ENCODE measurements around the gene ZNF385D.

Gene ZNF385D

GRCh38 chr3:21620511-21621155 lies 130.4 kb downstream of the ZNF385D start:
- H3K27ac ChIP-seq (ENCODE audit: low read depth, low read length) = no peak overlapping the region
- H3K9ac ChIP-seq (ENCODE audit: low read length) = no peak overlapping the region
- H3K36me3 ChIP-seq (ENCODE audit: control insufficient read depth, insufficient read depth, low read length) = no peaks in the 10 kb centered on the region
- no peaks in the 10 kb centered on the region for H3K27me3 ChIP-seq (ENCODE audit: control insufficient read depth, insufficient read depth, low read length)
- no peaks in the 10 kb centered on the region for H3K4me1 ChIP-seq (ENCODE audit: control insufficient read depth, insufficient read depth, low read length)
- no peak overlapping the region for H3K4me3 ChIP-seq (ENCODE audit: low read length)

DNA sequence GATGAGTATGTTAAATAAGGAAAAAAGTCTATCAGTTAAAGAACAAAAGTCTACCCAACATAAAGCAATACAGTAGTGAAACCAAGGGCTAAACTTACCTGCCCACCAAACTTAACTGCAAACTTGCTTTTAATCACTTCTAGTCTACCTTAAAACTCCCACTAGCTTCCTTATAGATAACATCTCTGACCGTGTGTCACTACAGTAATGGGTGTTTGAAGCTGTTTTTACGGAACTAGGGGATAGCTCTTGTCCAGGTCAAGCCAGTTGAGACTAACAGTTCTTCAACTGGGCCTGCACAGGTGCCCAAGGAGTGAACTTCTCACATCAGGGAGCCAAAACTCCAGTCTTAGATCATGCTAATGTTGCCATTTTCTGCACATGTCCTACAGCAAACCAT lies 132.3 kb downstream of the ZNF385D start:
- Histone ChIP-seq H3K4me3 (ENCODE audit: low read length) (no peak overlapping the region), H3K27ac (ENCODE audit: low read depth, low read length) (no peak overlapping the region), H3K36me3 (ENCODE audit: control insufficient read depth, insufficient read depth, low read length) (no peaks in the 10 kb centered on the region)

GRCh38 chr3:21613372-21614070 lies 137.5 kb downstream of the ZNF385D start:
- H3K36me3 ChIP-seq (ENCODE audit: control insufficient read depth, insufficient read depth, low read length) = no peaks in the 10 kb centered on the region
- H3K27me3 ChIP-seq (ENCODE audit: control insufficient read depth, insufficient read depth, low read length) = no peaks in the 10 kb centered on the region
- H3K9ac ChIP-seq (ENCODE audit: low read length) = no peak overlapping the region
- no peaks in the 10 kb centered on the region for H3K4me1 ChIP-seq (ENCODE audit: control insufficient read depth, insufficient read depth, low read length)
- no peak overlapping the region for H3K27ac ChIP-seq (ENCODE audit: low read depth, low read length)
- H3K4me3 ChIP-seq (ENCODE audit: low read length) = no peak overlapping the region

More for the DNA sequence above, 132.3 kb downstream of the ZNF385D start:
- no peak overlapping the region for H3K9ac ChIP-seq (ENCODE audit: low read length)
- no peaks in the 10 kb centered on the region for H3K27me3 ChIP-seq (ENCODE audit: control insufficient read depth, insufficient read depth, low read length)
- H3K4me1 ChIP-seq (ENCODE audit: control insufficient read depth, insufficient read depth, low read length) = no peaks in the 10 kb centered on the region

DNA sequence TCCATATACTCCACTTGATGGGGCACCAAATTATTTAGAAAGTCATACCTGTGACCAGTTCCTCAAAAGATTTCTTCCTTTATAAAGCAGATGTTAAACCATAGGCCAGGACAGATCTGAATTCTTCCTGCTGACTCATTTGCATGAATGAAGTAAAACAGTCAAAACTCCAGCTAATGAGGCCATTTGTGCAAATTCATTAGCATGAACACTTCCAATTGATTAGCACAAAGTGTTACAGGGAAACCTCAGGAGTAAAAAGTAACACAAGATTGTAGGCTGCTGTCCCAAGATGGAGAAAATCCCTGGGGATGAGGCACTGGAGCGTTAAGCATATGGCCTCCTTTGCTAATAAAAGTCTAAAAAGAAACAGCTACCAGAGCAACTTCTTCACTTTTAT lies 149.8 kb downstream of the ZNF385D start:
- H3K27me3 ChIP-seq (ENCODE audit: control insufficient read depth, insufficient read depth, low read length) = no peaks in the 10 kb centered on the region
- H3K36me3 ChIP-seq (ENCODE audit: control insufficient read depth, insufficient read depth, low read length) = no peaks in the 10 kb centered on the region
- no peak overlapping the region for H3K4me3 ChIP-seq (ENCODE audit: low read length)
- H3K9ac ChIP-seq (ENCODE audit: low read length) = no peak overlapping the region
- H3K4me1 ChIP-seq (ENCODE audit: control insufficient read depth, insufficient read depth, low read length) = no peaks in the 10 kb centered on the region
- no peak overlapping the region for H3K27ac ChIP-seq (ENCODE audit: low read depth, low read length)

DNA sequence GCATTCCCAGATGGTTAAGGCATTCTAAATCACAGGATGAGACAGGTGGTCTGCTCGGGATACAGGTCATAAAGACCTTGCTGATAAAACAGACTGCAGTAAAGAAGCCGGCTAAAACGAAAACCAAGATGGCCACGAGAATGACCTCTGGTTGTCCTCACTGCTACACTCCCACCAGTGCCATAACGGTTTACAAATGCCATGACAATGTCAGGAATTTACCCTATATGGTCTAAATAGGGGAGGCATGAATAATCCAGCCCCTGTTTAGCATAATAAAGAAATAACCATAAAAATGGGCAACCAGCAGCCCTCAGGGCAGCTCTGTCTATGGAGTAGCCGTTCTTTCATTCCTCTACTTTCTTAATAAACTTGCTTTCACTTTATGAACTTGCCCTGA lies 151.1 kb downstream of the ZNF385D start:
- Histone ChIP-seq H3K4me3 (ENCODE audit: low read length) (no peak overlapping the region), H3K9ac (ENCODE audit: low read length) (no peak overlapping the region), H3K4me1 (ENCODE audit: control insufficient read depth, insufficient read depth, low read length) (no peaks in the 10 kb centered on the region), H3K27me3 (ENCODE audit: control insufficient read depth, insufficient read depth, low read length) (no peaks in the 10 kb centered on the region), H3K36me3 (ENCODE audit: control insufficient read depth, insufficient read depth, low read length) (no peaks in the 10 kb centered on the region), H3K27ac (ENCODE audit: low read depth, low read length) (no peak overlapping the region)

DNA sequence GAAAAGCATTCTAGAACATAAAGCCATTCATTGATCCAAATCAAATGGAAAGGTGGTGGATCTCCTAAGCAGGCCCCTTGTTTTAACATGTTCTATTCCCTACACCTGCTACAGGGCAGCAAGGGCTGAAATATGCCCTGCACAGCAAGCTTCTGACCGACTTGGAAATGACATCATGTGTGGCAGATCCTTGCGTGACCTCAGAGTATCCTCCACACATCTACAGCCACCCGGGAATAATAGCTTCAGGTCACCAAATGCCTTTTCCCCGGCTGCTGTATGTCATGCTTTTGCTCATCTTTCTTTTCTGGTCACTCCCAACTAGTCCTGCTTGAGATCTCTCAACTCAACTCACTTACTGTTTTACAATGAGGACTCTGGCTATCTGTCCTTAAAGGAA lies 158.2 kb downstream of the ZNF385D start:
- Histone ChIP-seq H3K4me3 (ENCODE audit: low read length) (no peak overlapping the region), H3K9ac (ENCODE audit: low read length) (no peak overlapping the region), H3K36me3 (ENCODE audit: control insufficient read depth, insufficient read depth, low read length) (no peaks in the 10 kb centered on the region), H3K27me3 (ENCODE audit: control insufficient read depth, insufficient read depth, low read length) (no peaks in the 10 kb centered on the region), H3K27ac (ENCODE audit: low read depth, low read length) (no peak overlapping the region), H3K4me1 (ENCODE audit: control insufficient read depth, insufficient read depth, low read length) (no peaks in the 10 kb centered on the region)

DNA sequence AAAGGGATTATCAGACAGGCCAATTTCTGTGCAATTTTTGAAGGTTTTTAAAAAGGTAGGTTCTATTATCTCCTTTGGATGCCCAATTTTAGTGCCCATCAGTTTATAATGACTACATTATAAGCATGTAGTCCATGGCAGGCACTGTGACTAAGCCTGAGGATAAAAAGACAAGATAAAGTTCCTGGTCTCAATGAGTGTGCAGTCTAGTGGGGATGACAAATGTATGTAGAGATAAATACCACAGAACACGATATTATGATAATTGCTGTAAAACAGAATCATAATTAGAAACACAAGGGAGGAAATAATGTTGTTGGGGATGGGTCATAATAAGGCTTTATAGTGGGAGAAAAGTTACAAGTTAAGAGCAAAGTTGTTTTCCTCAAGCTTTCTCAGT lies 163.1 kb downstream of the ZNF385D start:
- H3K27me3 ChIP-seq (ENCODE audit: control insufficient read depth, insufficient read depth, low read length) = no peaks in the 10 kb centered on the region
- H3K9ac ChIP-seq (ENCODE audit: low read length) = no peak overlapping the region
- no peaks in the 10 kb centered on the region for H3K4me1 ChIP-seq (ENCODE audit: control insufficient read depth, insufficient read depth, low read length)

DNA sequence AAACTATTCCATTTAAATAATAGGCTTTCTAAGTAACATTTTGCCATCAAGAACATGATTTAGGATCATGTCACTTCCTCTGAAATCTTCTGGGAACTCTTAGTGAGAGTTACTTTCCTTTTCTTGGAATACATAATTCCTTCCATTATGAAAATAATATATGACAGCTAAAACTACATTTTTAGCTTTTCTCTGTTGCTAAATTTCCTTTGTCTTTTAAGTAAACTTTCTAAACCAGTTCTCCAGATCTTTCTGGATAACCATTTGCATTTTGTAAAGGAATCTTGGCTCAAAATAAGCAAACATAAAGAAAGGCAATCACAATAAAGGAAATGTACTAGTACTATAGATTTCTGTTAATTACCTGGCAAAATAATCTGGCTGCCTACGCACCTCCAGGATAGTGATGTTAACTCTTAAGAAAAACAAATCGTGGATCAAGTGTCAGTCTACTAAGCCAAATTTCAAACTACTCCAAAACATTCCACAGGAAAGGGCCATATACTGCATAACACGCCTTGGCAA lies 165.7 kb downstream of the ZNF385D start:
- Histone ChIP-seq H3K27ac (ENCODE audit: low read depth, low read length) (no peak overlapping the region), H3K27me3 (ENCODE audit: control insufficient read depth, insufficient read depth, low read length) (no peaks in the 10 kb centered on the region), H3K9ac (ENCODE audit: low read length) (no peak overlapping the region), H3K4me3 (ENCODE audit: low read length) (no peak overlapping the region), H3K4me1 (ENCODE audit: control insufficient read depth, insufficient read depth, low read length) (no peaks in the 10 kb centered on the region), H3K36me3 (ENCODE audit: control insufficient read depth, insufficient read depth, low read length) (no peaks in the 10 kb centered on the region)

More for the DNA sequence above, 163.1 kb downstream of the ZNF385D start:
- no peaks in the 10 kb centered on the region for H3K36me3 ChIP-seq (ENCODE audit: control insufficient read depth, insufficient read depth, low read length)
- no peak overlapping the region for H3K4me3 ChIP-seq (ENCODE audit: low read length)
- no peak overlapping the region for H3K27ac ChIP-seq (ENCODE audit: low read depth, low read length)

GRCh38 chr3:21573291-21573690 lies 177.7 kb downstream of the ZNF385D start:
- H3K4me3 ChIP-seq (ENCODE audit: low read length) = no peak overlapping the region
- H3K9ac ChIP-seq (ENCODE audit: low read length) = no peak overlapping the region
- no peaks in the 10 kb centered on the region for H3K36me3 ChIP-seq (ENCODE audit: control insufficient read depth, insufficient read depth, low read length)
- H3K4me1 ChIP-seq (ENCODE audit: control insufficient read depth, insufficient read depth, low read length) = no peaks in the 10 kb centered on the region
- no peak overlapping the region for H3K27ac ChIP-seq (ENCODE audit: low read depth, low read length)
- no peaks in the 10 kb centered on the region for H3K27me3 ChIP-seq (ENCODE audit: control insufficient read depth, insufficient read depth, low read length)

GRCh38 chr3:21564531-21564930 lies 186.5 kb downstream of the ZNF385D start:
- no peaks in the 10 kb centered on the region for H3K36me3 ChIP-seq (ENCODE audit: control insufficient read depth, insufficient read depth, low read length)
- no peak overlapping the region for H3K27ac ChIP-seq (ENCODE audit: low read depth, low read length)
- H3K27me3 ChIP-seq (ENCODE audit: control insufficient read depth, insufficient read depth, low read length) = no peaks in the 10 kb centered on the region
- no peaks in the 10 kb centered on the region for H3K4me1 ChIP-seq (ENCODE audit: control insufficient read depth, insufficient read depth, low read length)
- H3K4me3 ChIP-seq (ENCODE audit: low read length) = no peak overlapping the region
- H3K9ac ChIP-seq (ENCODE audit: low read length) = no peak overlapping the region

- H3K36me3 ChIP-seq (ENCODE audit: control insufficient read depth, insufficient read depth, low read length) = no peaks in the 10 kb centered on the region
- no peaks in the 10 kb centered on the region for H3K27me3 ChIP-seq (ENCODE audit: control insufficient read depth, insufficient read depth, low read length)
Measured at GRCh38 chr3:21562243-21562642, 188.8 kb downstream of the ZNF385D start.

GRCh38 chr3:21561472-21561871 lies 189.5 kb downstream of the ZNF385D start:
- no peak overlapping the region for H3K4me3 ChIP-seq (ENCODE audit: low read length)
- H3K27ac ChIP-seq (ENCODE audit: low read depth, low read length) = no peak overlapping the region
- no peaks in the 10 kb centered on the region for H3K4me1 ChIP-seq (ENCODE audit: control insufficient read depth, insufficient read depth, low read length)
- H3K36me3 ChIP-seq (ENCODE audit: control insufficient read depth, insufficient read depth, low read length) = no peaks in the 10 kb centered on the region
- no peak overlapping the region for H3K9ac ChIP-seq (ENCODE audit: low read length)
- no peaks in the 10 kb centered on the region for H3K27me3 ChIP-seq (ENCODE audit: control insufficient read depth, insufficient read depth, low read length)

More at GRCh38 chr3:21562243-21562642, 188.8 kb downstream of the ZNF385D start:
- H3K4me3 ChIP-seq (ENCODE audit: low read length) = no peak overlapping the region
- no peaks in the 10 kb centered on the region for H3K4me1 ChIP-seq (ENCODE audit: control insufficient read depth, insufficient read depth, low read length)
- H3K9ac ChIP-seq (ENCODE audit: low read length) = no peak overlapping the region
- H3K27ac ChIP-seq (ENCODE audit: low read depth, low read length) = no peak overlapping the region

GRCh38 chr3:21551019-21551418 lies 200.0 kb downstream of the ZNF385D start:
- Histone ChIP-seq H3K27ac (ENCODE audit: low read depth, low read length) (no peak overlapping the region), H3K27me3 (ENCODE audit: control insufficient read depth, insufficient read depth, low read length) (no peaks in the 10 kb centered on the region)

More at GRCh38 chr3:21551019-21551418, 200.0 kb downstream of the ZNF385D start:
- H3K9ac ChIP-seq (ENCODE audit: low read length) = no peak overlapping the region
- no peaks in the 10 kb centered on the region for H3K4me1 ChIP-seq (ENCODE audit: control insufficient read depth, insufficient read depth, low read length)
- H3K4me3 ChIP-seq (ENCODE audit: low read length) = no peak overlapping the region
- no peaks in the 10 kb centered on the region for H3K36me3 ChIP-seq (ENCODE audit: control insufficient read depth, insufficient read depth, low read length)
